Nephron progenitor cell (in vitro differentiated cells): Measurements from ENCODE around the gene TRAK2.

Source experiments
- DNase-seq: peaks from one replicate; pipeline ENCODE4 v3.0.0; 2021
- H3K27ac Mint-ChIP-seq: 2 replicates; pipeline ENCODE4 v1.8.0; 2021; ENCODE audit warnings: mild to moderate bottlenecking, moderate library complexity, mixed read lengths
- H3K27me3 Mint-ChIP-seq: 2 replicates; pipeline ENCODE4 v1.8.0; 2021; ENCODE audit warnings: mild to moderate bottlenecking, low read depth, mixed read lengths; ENCODE audit not compliant: poor library complexity
- H3K36me3 Mint-ChIP-seq: 2 replicates; pipeline ENCODE4 v1.8.0; 2021; ENCODE audit warnings: low read depth, mixed read lengths
- H3K4me1 Mint-ChIP-seq: 2 replicates; pipeline ENCODE4 v1.8.0; 2021; ENCODE audit warnings: mixed read lengths
- H3K4me3 Mint-ChIP-seq: 2 replicates; pipeline ENCODE4 v1.8.0; 2021; ENCODE audit warnings: mild to moderate bottlenecking, moderate library complexity, mixed read lengths
- H3K9me3 Mint-ChIP-seq: 2 replicates; pipeline ENCODE4 v1.8.0; 2021; ENCODE audit warnings: mild to moderate bottlenecking, moderate library complexity, mixed read lengths
- TF ChIP-seq, protein P1 (sequence below): fragments of 200-600 bp; sonication (generic); IDR thresholded peaks from 2 replicates; pipeline ENCODE4 v1.5.0; 2021; ENCODE audit warnings: antibody characterized with exemption

The TRAK2 gene

DNA sequence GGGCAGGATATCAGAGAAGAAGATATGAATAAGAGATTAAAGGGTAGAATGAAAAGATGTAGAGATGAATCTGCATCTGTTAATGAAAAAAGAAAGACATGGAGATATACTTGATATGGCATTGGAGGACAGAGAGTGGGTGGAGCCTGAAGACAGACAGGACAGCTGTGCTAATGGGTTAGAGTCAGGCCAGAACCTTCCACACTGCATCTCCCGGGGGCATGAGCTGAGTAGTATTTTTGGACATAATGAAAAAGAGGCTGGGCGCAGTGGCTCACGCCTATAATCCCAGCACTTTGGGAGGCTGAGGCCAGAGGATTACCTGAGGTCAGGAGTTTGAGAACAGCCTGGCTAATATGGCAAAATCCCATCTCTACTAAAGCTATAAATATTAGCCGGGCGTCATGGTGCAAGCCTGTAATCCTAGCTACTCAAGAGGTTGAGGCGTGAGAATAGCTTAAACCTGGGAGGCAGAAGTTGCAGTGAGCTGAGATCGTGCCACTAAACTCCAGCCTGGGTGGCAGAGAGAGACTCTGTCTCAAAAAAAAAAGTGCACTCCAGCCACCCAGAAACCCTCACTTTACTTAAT, 105.5 kb downstream of the TRAK2 start:
- no peaks in the 10 kb centered on the region for H3K36me3 Mint-ChIP-seq
- no peaks in the 10 kb centered on the region for H3K9me3 Mint-ChIP-seq
- DNase-seq: no peak
- H3K27me3 Mint-ChIP-seq: peaks cover 4% of the 10 kb centered on the region
- H3K27ac Mint-ChIP-seq: no peak overlapping the region
- peaks cover 28% of the 10 kb centered on the region for H3K4me1 Mint-ChIP-seq
- TF ChIP-seq, protein P1, sequence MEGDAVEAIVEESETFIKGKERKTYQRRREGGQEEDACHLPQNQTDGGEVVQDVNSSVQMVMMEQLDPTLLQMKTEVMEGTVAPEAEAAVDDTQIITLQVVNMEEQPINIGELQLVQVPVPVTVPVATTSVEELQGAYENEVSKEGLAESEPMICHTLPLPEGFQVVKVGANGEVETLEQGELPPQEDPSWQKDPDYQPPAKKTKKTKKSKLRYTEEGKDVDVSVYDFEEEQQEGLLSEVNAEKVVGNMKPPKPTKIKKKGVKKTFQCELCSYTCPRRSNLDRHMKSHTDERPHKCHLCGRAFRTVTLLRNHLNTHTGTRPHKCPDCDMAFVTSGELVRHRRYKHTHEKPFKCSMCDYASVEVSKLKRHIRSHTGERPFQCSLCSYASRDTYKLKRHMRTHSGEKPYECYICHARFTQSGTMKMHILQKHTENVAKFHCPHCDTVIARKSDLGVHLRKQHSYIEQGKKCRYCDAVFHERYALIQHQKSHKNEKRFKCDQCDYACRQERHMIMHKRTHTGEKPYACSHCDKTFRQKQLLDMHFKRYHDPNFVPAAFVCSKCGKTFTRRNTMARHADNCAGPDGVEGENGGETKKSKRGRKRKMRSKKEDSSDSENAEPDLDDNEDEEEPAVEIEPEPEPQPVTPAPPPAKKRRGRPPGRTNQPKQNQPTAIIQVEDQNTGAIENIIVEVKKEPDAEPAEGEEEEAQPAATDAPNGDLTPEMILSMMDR: no peak
- H3K4me3 Mint-ChIP-seq: no peak overlapping the region

DNA sequence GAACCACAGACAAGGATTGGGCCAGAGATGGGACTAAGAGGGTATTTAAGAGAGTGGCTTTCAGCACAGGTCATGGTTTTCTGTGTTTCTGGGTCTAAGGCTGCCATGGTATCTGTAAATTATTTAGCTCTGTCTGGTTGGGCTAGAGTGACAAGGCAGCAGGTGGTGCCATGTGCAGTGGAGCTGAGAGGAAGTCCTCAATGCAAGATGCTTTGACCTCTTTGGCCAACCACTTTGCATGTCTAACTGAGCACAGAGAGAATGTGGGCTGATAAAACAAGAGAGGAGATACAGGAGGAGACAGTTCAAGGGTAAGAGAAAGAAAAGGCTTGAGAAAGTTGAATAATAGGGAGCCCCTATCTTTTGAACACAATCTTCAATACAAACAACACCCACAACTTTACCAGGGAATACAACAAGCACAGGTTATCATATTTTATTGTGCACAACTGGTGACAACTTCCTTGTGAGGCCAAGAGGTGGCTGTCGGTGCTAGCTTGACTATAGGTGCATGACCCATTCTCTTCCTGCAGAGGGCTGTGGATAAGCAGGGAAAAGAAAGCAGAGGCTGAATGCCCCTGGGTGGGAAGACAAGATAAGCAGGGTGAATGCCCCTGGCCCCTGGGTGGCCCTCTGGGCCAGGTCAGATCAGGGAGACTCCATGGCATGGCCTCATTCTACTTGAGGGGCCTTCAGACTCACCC, 106.4 kb downstream of the TRAK2 start:
- Mint-ChIP-seq H3K4me1 (peaks cover 28% of the 10 kb centered on the region), H3K27ac (no peak overlapping the region), H3K4me3 (no peak overlapping the region), H3K9me3 (no peaks in the 10 kb centered on the region), H3K36me3 (no peaks in the 10 kb centered on the region), H3K27me3 (peaks cover 6% of the 10 kb centered on the region)
- no peak for DNase-seq
- TF ChIP-seq, protein P1: no peak

DNA sequence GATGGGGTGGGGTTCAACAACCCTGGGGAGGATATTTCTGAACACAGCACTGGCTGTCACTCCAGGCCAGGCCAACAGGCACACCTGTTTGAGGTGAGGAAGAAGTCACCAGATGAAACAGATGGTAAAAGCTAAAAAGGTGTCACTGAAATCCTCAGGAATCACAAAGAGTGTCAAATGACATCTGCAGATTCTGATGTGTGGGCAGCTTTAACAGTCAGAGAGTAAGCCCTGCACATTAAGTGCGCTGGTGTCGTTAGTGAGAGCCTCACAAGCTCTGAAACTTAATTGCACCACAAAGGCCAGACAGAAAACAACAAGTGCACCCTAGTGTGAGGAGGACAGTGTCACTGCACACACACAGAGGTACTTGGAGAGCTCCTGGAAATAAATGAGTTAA, 107.7 kb downstream of the TRAK2 start:
- H3K9me3 Mint-ChIP-seq: no peaks in the 10 kb centered on the region
- TF ChIP-seq, protein P1: no peak
- H3K4me3 Mint-ChIP-seq: peak overlapping the region; percentile 35
- peaks cover 8% of the 10 kb centered on the region for H3K27me3 Mint-ChIP-seq
- H3K36me3 Mint-ChIP-seq: no peaks in the 10 kb centered on the region
- no peak for DNase-seq
- H3K4me1 Mint-ChIP-seq: peaks cover 28% of the 10 kb centered on the region
- H3K27ac Mint-ChIP-seq: no peak overlapping the region

DNA sequence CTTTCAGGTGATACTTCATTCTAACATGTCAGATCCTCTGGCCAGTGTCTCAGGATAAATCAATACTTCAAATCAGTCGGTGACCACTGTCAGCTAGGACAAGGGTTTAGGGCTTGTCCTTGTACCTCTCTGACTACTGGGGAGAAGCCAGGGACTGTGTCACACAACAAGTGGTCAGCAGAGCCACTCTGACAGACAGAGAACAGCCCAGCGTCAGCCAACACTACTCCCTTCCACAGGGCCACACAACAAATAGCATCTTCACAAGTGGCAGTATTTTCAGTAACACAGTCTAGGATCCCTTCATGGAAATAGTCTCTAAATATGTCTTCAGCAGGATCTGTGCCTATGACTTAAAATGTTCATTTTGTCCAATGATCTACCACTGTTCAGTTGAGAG, 108.3 kb downstream of the TRAK2 start:
- peak overlapping the region; percentile 28 for H3K27ac Mint-ChIP-seq
- no peak for DNase-seq
- TF ChIP-seq, protein P1: no peak
- H3K9me3 Mint-ChIP-seq: no peaks in the 10 kb centered on the region
- H3K4me3 Mint-ChIP-seq: no peak overlapping the region
- H3K4me1 Mint-ChIP-seq: peaks cover 28% of the 10 kb centered on the region
- peaks cover 8% of the 10 kb centered on the region for H3K27me3 Mint-ChIP-seq
- no peaks in the 10 kb centered on the region for H3K36me3 Mint-ChIP-seq

DNA sequence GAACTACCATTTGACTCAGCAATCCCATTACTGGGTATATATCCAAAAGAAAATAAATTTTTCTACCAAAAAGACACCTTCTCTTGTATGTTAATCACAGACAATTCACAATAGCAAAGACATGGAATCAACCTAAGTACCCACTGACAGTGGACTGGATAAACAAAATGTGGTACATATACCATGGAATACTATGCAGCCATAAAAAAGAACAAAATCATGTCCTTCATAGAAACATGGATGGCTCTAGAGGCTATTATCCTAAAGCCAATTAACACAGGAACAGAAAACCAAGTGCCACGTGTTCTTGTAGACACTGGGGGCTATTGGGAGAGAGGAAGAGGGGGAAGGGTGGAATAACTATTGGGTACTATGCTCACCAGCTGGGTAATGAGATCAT, 121.8 kb downstream of the TRAK2 start:
- Mint-ChIP-seq H3K27me3 (no peaks in the 10 kb centered on the region), H3K27ac (no peak overlapping the region), H3K4me1 (no peaks in the 10 kb centered on the region), H3K36me3 (no peaks in the 10 kb centered on the region), H3K9me3 (peaks cover 27% of the 10 kb centered on the region), H3K4me3 (no peak overlapping the region)
- TF ChIP-seq, protein P1: no peak
- DNase-seq: no peak

DNA sequence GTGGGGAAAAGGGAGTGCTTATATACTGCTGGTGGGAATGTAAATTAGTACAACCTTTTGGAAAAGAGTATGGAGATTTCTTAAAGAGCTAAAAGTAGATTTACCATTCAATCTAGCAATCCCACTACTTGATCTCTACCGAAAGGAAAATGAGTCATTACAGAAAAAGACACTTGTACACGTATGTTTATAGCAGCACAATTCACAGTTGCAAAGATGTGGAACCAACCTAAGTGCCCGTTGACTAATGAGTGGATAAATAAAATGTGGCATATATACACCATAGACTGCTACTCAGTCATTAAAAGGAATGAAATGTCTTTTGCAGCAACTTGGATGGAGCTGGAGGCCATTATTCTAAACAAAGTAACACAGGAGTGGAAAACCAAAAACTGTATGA, 123.6 kb downstream of the TRAK2 start:
- H3K27ac Mint-ChIP-seq: no peak overlapping the region
- peaks cover 42% of the 10 kb centered on the region for H3K9me3 Mint-ChIP-seq
- TF ChIP-seq, protein P1: no peak
- no peaks in the 10 kb centered on the region for H3K4me1 Mint-ChIP-seq
- peaks cover 6% of the 10 kb centered on the region for H3K36me3 Mint-ChIP-seq
- H3K27me3 Mint-ChIP-seq: no peaks in the 10 kb centered on the region
- no peak for DNase-seq
- H3K4me3 Mint-ChIP-seq: no peak overlapping the region
